ACC112 (cell line): ENCODE data around the gene PRKN.

Experiments used
- H2AFZ ChIP-seq: fragments of 200-600 bp; sonication (generic); one replicate; pipeline ENCODE4 v1.6.0; 2017; ENCODE audit warnings: antibody characterized with exemption, low read length; ENCODE audit not compliant: unreplicated experiment
- H3K27ac ChIP-seq: fragments of 200-600 bp; sonication (generic); 2 replicates; pipeline ENCODE4 v1.5.1; 2014; ENCODE audit warnings: low read depth, mild to moderate bottlenecking, antibody characterized with exemption, low read length, moderate library complexity
- H3K27me3 ChIP-seq: fragments of 200-600 bp; sonication (generic); 2 replicates; pipeline ENCODE4 v1.6.1; 2014; ENCODE audit warnings: mild to moderate bottlenecking, antibody characterized with exemption, low read length, moderate library complexity, mixed read lengths; ENCODE audit not compliant: insufficient read depth
- H3K36me3 ChIP-seq: fragments of 200-600 bp; sonication (generic); 2 replicates; pipeline ENCODE4 v1.6.1; 2016; ENCODE audit warnings: mild to moderate bottlenecking, antibody characterized with exemption, low read length, moderate library complexity, mixed read lengths; ENCODE audit not compliant: insufficient read depth
- H3K4me1 ChIP-seq: fragments of 200-600 bp; sonication (generic); one replicate; pipeline ENCODE4 v1.6.1; 2016; ENCODE audit warnings: low read length, mixed read lengths; ENCODE audit not compliant: insufficient read depth, unreplicated experiment, control insufficient read depth
- H3K4me3 ChIP-seq: fragments of 200-600 bp; sonication (generic); 2 replicates; pipeline ENCODE4 v1.5.1; 2014; ENCODE audit warnings: mild to moderate bottlenecking, low read depth, low read length
- H3K79me2 ChIP-seq: fragments of 200-600 bp; sonication (generic); one replicate; pipeline ENCODE4 v1.6.0; 2016; ENCODE audit warnings: low read length; ENCODE audit not compliant: control insufficient read depth, unreplicated experiment, insufficient read depth

The PRKN gene

GRCh38 chr6:161436106-161436876 is 1291.3 kb downstream of the PRKN start:
- no peaks in the 10 kb centered on the region for H3K27me3 ChIP-seq
- no peaks in the 10 kb centered on the region for H3K79me2 ChIP-seq
- no peak overlapping the region for H2AFZ ChIP-seq
- peaks cover 33% of the 10 kb centered on the region for H3K4me1 ChIP-seq
- no peak overlapping the region for H3K4me3 ChIP-seq
- no peaks in the 10 kb centered on the region for H3K36me3 ChIP-seq
- H3K27ac ChIP-seq, result no peak overlapping the region

- H3K79me2 ChIP-seq, result no peaks in the 10 kb centered on the region
- H3K27me3 ChIP-seq, result no peaks in the 10 kb centered on the region
- peak overlapping the region; percentile 89 for H3K27ac ChIP-seq
- no peak overlapping the region for H2AFZ ChIP-seq
- peaks cover 33% of the 10 kb centered on the region for H3K4me1 ChIP-seq
- peak overlapping the region; percentile 65; the same call in 1 of the 2 replicates for H3K4me3 ChIP-seq
- H3K36me3 ChIP-seq, result no peaks in the 10 kb centered on the region
Measured at GRCh38 chr6:161435748-161436070, 1291.9 kb downstream of the PRKN start.

GRCh38 chr6:161434921-161435747 is 1292.4 kb downstream of the PRKN start:
- no peaks in the 10 kb centered on the region for H3K27me3 ChIP-seq
- H2AFZ ChIP-seq, result peak overlapping the region; percentile 90
- H3K27ac ChIP-seq, result peak overlapping the region; percentile 89
- peaks cover 33% of the 10 kb centered on the region for H3K4me1 ChIP-seq
- H3K79me2 ChIP-seq, result no peaks in the 10 kb centered on the region
- H3K4me3 ChIP-seq, result peak overlapping the region; percentile 65
- no peaks in the 10 kb centered on the region for H3K36me3 ChIP-seq

- peak overlapping the region; percentile 90 for H2AFZ ChIP-seq
- H3K4me3 ChIP-seq, result peak overlapping the region; percentile 65
- no peaks in the 10 kb centered on the region for H3K27me3 ChIP-seq
- H3K79me2 ChIP-seq, result no peaks in the 10 kb centered on the region
- peak overlapping the region; percentile 89 for H3K27ac ChIP-seq
- H3K36me3 ChIP-seq, result no peaks in the 10 kb centered on the region
- H3K4me1 ChIP-seq, result peaks cover 31% of the 10 kb centered on the region
Measured at GRCh38 chr6:161434350-161434749, 1293.2 kb downstream of the PRKN start.

DNA sequence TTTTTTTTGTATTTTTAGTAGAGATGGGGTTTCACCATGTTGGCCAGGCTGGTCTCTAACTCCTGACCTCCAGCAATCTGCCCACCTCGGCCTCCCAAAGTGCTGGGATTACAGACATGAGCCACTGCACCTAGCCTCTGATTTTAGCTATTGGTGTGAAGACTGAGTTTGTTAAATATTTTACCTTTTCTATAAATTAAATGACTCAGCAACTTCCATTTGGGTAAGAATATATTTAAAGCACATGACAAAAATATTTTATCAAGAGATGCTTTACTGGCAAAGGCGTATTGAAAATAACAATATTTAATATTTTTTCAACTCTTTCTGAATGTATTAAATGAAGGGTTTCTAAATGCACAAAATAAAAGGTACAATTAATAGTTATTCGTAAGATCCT is 1295.0 kb downstream of the PRKN start:
- Histone ChIP-seq H3K27me3 (no peaks in the 10 kb centered on the region), H3K27ac (no peak overlapping the region), H3K4me1 (peaks cover 19% of the 10 kb centered on the region), H2AFZ (no peak overlapping the region), H3K79me2 (no peaks in the 10 kb centered on the region), H3K36me3 (no peaks in the 10 kb centered on the region), H3K4me3 (no peak overlapping the region)

- Histone ChIP-seq H3K4me3 (no peak overlapping the region), H3K27me3 (no peaks in the 10 kb centered on the region), H3K27ac (no peak overlapping the region), H3K36me3 (no peaks in the 10 kb centered on the region), H2AFZ (no peak overlapping the region), H3K79me2 (no peaks in the 10 kb centered on the region), H3K4me1 (peaks cover 12% of the 10 kb centered on the region)
Measured at GRCh38 chr6:161429921-161430490, 1297.6 kb downstream of the PRKN start.

GRCh38 chr6:161424421-161424820 is 1303.1 kb downstream of the PRKN start:
- Histone ChIP-seq H2AFZ (no peak overlapping the region), H3K4me3 (no peak overlapping the region), H3K27ac (no peak overlapping the region), H3K27me3 (no peaks in the 10 kb centered on the region), H3K79me2 (no peaks in the 10 kb centered on the region), H3K4me1 (peaks cover 4% of the 10 kb centered on the region), H3K36me3 (no peaks in the 10 kb centered on the region)

DNA sequence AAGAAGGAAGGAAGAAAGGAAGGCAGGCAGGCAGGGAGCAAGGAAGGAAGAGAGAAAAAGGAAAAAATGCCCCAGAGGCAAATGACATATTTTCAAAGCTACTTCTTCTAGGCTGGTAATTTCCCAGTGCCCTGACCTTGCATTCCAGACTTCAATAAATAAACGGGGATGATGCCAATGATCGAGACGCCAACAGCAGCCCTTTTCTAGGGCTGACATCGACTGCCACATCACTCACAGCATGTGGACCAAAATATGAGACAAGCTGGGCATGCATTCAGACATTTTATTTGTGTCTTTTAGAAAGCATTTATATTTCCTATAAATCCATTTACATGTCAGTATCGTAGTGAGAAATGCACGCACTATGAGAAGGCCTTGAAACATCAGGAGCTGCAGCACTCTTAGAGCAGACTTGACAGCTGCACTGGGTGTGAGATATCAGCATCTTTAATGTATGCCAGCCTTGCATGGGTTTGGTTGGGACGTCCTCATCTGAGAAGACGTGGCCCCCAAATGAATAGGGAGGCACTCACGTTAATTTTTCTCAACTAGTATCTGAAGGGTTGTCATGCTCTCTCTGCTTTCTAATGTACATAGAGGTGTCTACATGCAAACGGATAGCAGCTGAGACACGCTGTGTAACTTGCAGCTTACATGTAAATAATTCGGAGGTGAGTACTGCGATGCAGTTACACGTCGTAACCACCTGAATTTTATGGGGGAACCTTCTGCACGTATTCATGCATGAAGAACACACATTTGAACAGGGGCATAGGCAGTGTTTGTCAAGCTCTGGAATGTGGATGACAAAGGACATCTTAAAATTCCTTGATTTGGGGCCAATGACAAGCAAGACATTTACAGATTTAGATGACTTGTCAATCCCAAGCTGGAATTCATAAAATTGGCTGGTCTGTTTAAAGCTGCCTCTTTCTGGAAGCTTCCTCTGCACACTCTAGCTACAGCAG is 1304.6 kb downstream of the PRKN start:
- Histone ChIP-seq H3K36me3 (no peaks in the 10 kb centered on the region), H3K4me1 (peaks cover 12% of the 10 kb centered on the region), H3K4me3 (no peak overlapping the region), H3K27me3 (no peaks in the 10 kb centered on the region), H2AFZ (no peak overlapping the region), H3K79me2 (no peaks in the 10 kb centered on the region), H3K27ac (no peak overlapping the region)

DNA sequence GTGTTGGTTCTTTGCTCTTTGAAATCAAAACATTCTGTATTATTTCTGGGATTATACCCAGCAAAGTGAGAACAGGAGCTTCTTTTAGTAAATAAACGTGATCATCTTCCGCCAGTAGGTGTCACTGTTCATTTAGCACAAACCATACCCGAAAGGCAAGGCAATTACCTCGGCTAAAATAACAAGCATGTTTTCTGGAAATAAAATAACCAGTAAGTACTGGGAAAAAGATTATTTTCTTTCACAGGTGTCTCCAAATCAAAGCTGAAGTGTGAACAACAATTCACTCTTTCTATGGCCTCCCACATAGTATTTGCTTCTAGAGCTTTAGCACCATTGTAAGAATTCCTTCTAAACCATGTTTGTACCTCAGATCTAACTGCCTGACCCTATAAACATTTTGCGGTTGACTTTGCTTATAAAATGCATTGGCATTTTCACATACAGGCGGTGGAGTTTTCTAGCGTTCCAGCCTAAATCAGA is 1309.1 kb downstream of the PRKN start:
- Histone ChIP-seq H3K27me3 (no peaks in the 10 kb centered on the region), H3K4me1 (peaks cover 21% of the 10 kb centered on the region), H2AFZ (no peak overlapping the region), H3K36me3 (no peaks in the 10 kb centered on the region), H3K79me2 (no peaks in the 10 kb centered on the region), H3K4me3 (no peak overlapping the region), H3K27ac (peak overlapping the region; percentile 88)
